ENCODE data around the gene AASDHPPT.
A peak's percentile ranks its signal among the peaks of the same experiment; 100 is the strongest.

AASDHPPT gene

GRCh38 chr11:106082096-106082495 lies 4.6 kb downstream of the AASDHPPT start:
- DNase-seq, result no peak

DNA sequence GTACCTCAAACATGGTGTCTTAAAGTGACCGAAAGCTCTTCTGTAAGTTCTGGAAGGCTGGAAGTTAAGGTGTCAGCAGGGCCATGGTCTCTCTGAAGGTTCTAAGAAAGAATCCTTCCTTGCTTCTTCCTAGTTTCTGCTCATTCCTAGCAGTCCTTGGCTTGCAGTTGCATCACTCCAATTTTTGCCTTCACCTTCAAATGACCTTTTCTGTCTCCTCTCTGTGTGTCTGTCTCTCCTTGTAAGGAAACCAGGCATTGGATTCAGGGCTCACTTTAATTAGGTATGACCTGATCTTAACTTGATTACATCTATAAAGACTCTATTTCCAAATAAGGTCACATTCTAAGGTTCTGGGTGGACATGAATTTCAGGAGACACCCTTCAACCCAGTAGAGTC lies 8.7 kb downstream of the AASDHPPT start:
- no peak for DNase-seq

DNA sequence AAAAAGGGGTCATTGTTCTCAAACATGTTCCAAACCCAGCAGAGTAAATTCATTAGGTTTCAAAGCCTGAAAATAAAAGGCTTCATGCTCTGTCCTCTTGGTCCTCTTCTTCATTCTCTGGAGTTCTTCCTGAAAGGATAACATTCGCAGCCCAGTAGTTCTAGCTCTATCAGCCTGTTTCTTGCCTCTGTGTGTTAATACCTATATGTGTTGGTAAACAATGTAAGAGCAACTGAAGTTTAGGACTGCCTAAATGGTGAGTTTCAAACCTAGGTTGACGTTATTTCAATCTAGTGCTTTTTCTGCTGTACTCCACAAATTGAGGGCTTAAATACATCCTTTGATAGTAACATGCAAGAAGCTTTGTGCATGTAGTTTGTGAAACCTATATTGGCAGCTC lies 9.4 kb downstream of the AASDHPPT start:
- DNase-seq, result no peak

DNA sequence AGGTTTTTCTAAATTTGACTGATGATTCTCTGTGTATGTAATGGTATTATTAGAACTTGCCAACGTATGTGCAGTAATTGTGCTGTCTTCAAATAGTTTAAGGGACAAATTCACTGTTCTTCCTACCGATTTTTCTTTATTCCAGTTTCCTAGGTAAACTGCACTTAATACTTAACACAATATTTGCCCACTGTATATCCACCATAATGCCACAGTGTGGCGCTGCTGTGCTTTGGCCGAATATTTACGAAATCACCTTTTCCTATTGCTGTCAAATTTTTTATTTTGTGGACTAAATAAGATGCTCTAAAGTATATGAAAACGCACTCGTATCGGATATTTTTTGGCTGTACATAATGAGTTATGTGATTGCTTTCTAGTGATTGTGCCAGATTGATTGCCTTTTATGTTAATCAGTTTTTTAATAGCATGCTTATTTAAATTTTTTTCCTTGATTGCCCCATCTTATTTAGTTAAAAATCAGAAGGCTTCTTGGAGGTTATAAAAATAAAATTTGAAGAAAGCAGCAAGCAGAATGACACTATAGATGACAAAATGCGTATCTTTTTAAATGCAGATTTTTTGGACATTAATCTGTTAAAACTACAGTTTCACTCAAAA lies 10.5 kb downstream of the AASDHPPT start:
- peak in 24 of 56 donors; percentile 0 to 76 (median 12) for DNase-seq

DNA sequence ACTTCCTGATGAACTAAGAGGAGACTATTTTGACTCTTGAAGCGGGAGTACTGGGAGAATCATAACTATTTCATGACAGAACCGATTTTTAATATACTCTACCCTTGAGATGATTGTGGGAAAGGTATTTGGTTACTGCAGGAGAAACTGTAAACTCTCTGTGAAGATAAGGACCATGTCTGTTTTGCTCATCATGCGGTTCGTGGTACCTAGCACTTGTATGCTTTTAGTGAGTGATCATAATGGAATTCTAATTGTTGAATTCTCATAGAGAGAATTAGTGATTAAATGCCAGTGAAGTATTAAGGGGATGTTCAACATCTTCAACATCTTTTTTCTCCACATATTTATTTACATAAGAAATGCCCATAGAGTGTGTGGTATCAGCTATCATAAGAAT lies 11.4 kb downstream of the AASDHPPT start:
- DNase-seq, result no peak

GRCh38 chr11:106091480-106092123 lies 14.1 kb downstream of the AASDHPPT start:
- DNase-seq, result no peak

GRCh38 chr11:106092446-106092845 lies 15.0 kb downstream of the AASDHPPT start:
- no peak for DNase-seq

- DNase-seq, result no peak
These were observed 21.6 kb downstream of the AASDHPPT start for GRCh38 chr11:106098893-106099553.

GRCh38 chr11:106101370-106101769 lies 23.9 kb downstream of the AASDHPPT start:
- no peak for DNase-seq

GRCh38 chr11:106101819-106102218 lies 24.4 kb downstream of the AASDHPPT start:
- no peak for DNase-seq

- no peak for DNase-seq
These were observed 28.5 kb downstream of the AASDHPPT start for GRCh38 chr11:106105986-106106385.

GRCh38 chr11:106121570-106122320 lies 44.3 kb downstream of the AASDHPPT start:
- DNase-seq, result no peak

DNA sequence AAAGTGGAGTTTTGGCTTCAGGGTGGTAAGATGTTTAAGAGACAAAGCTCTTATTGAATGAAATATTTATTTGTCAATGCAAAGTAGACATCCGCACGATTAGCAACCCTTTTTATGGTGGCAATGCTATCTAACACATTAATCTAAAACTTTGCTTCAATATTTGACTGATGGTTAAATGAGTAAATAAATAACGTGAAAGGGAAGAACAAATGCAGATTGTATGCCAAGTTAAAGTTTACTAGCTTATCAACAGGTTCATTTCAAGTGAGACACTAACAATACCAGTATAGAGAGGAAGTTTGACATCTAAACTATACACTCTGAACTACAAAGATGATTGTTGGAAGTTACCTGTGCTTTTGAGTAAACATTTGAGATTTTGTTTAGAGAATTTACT lies 50.1 kb downstream of the AASDHPPT start:
- no peak for DNase-seq

DNA sequence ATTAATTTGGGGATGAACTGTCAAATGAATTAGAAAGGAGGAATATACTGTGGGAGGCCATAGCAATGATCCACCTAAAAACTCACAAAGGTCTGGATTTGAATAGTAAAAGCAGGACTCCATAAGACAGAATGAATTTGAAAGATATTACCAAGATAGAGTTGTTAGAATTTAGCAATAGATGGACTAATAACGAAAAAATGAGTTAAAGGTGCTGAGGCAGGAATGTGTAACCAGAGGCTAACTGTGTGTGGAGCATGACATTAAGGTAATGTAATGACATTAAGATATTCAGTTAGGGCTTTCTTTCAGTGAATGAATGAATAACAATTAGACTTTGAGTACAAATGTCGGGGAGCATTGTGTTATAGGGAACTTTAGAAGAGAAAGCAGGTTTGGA lies 51.3 kb downstream of the AASDHPPT start:
- no peak for DNase-seq

GRCh38 chr11:106131998-106132397 lies 54.5 kb downstream of the AASDHPPT start:
- DNase-seq, result no peak

GRCh38 chr11:106132582-106133354 lies 55.3 kb downstream of the AASDHPPT start:
- no peak for DNase-seq

- DNase-seq, result no peak
These were observed 56.1 kb downstream of the AASDHPPT start for GRCh38 chr11:106133529-106133928.

DNA sequence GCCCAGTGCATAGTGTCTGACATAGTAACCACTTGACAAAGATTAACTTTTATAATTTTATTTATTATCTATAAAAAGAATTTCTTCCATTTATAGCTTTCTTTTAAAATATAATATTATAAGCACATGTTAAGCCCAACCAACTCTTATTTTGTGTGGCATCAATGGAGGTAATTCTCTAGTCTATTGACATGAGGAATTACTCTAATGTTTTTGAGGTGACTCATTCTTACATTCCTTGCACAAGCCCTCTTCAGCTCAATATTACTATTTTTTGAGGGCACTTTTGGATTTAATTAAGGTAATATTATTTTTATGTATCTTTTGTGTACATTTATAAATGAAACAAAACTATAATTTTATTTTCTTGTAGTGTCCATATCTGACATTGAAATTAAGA lies 59.6 kb downstream of the AASDHPPT start:
- DNase-seq, result no peak

- no peak for DNase-seq
These were observed 60.3 kb downstream of the AASDHPPT start for GRCh38 chr11:106137758-106138157.

All from amygdala (tissue), 56 donors.